HUES6 (cell line): ENCODE data around the gene FLRT1.
"Not testable (repeated sequence)": the region's sequence is repeated elsewhere in the genome, so short reads cannot be mapped to it uniquely, and the experiment has no call there.

Experiments
- H3K27ac ChIP-seq: 2 replicates; pipeline ENCODE4 v1.7.0; 2013; ENCODE audit warnings: low read depth, mild to moderate bottlenecking, low read length, inconsistent platforms
- H3K27me3 ChIP-seq: 2 replicates; pipeline ENCODE4 v1.6.1; 2013; ENCODE audit warnings: low read length; ENCODE audit not compliant: control insufficient read depth, insufficient read depth
- H3K36me3 ChIP-seq: 2 replicates; pipeline ENCODE4 v1.6.1; 2013; ENCODE audit warnings: low read length; ENCODE audit not compliant: control insufficient read depth, insufficient read depth
- H3K4me1 ChIP-seq: 2 replicates; pipeline ENCODE4 v1.6.1; 2013; ENCODE audit warnings: low read length; ENCODE audit not compliant: control insufficient read depth, insufficient read depth
- H3K4me3 ChIP-seq: 2 replicates; pipeline ENCODE4 v1.5.1; 2013; ENCODE audit warnings: low read depth, low read length
- H3K9ac ChIP-seq: one replicate; pipeline ENCODE4 v1.6.1; 2013; ENCODE audit warnings: mild to moderate bottlenecking, low read length
- H3K9me3 ChIP-seq: 2 replicates; pipeline ENCODE4 v1.6.1; 2013; ENCODE audit warnings: low read depth, low read length; ENCODE audit not compliant: control insufficient read depth, insufficient read depth

Gene FLRT1

DNA sequence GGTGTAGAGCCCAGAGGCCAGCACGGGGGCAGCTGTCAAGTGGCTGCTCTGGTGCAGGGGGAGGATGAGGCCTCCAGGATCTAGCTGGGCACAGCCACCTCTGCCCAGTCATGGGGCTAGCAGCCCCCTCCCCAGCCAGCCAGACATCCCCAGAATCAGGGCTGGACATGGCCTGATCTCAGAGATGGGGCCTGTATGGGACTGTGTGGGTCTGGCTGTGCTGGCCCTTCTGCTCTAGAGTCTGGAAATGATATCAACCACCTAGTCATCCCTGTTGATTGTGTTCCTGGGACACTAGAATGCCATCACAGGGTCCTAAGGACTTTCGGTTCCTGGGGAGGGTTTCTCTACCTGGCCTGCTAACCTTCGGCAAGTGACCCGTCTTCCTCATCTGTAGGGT, 2.8 kb downstream of the FLRT1 start:
- H3K27me3 ChIP-seq = peaks cover 94% of the 10 kb centered on the region
- H3K4me3 ChIP-seq = no peak overlapping the region
- no peaks in the 10 kb centered on the region for H3K36me3 ChIP-seq
- H3K4me1 ChIP-seq = peaks cover 13% of the 10 kb centered on the region
- no peaks in the 10 kb centered on the region for H3K9me3 ChIP-seq
- no peak overlapping the region for H3K27ac ChIP-seq
- no peak overlapping the region for H3K9ac ChIP-seq

DNA sequence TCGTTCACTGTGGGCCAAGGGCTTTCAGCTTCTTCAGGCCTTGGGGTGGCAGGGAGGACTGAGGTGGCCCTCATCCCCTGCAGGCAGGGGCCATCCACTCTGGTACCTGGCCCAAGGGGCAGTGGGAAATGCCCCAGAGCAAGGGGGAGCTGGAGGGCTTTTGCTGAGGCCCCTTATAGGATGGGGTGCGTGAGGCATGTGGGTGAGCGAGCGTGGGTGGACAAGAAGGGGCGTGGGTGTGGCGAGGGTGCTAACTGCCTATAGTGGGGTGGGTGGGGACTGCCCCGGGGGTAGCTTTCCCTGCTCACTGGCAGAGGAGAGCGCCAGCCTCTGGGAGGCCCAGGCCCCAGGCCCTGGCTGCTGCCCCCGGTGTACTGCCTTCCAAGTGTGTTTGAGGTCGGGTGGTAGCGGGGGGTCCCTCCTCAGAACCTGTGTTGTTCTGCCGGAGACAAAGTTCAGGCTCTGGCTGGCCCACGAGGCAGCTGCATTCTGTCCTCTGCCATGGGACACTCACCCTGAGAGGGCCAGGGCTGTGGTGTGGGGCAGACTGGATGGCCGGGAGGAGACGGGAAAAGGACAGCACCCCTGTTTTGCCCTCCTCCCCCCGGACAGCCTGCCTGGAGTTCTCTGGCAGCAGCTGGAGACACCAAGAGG, 3.4 kb downstream of the FLRT1 start:
- H3K4me3 ChIP-seq = no peak overlapping the region
- H3K27ac ChIP-seq = no peak overlapping the region
- no peaks in the 10 kb centered on the region for H3K9me3 ChIP-seq
- H3K27me3 ChIP-seq = peaks cover 93% of the 10 kb centered on the region
- no peaks in the 10 kb centered on the region for H3K36me3 ChIP-seq
- peaks cover 13% of the 10 kb centered on the region for H3K4me1 ChIP-seq
- no peak overlapping the region for H3K9ac ChIP-seq

DNA sequence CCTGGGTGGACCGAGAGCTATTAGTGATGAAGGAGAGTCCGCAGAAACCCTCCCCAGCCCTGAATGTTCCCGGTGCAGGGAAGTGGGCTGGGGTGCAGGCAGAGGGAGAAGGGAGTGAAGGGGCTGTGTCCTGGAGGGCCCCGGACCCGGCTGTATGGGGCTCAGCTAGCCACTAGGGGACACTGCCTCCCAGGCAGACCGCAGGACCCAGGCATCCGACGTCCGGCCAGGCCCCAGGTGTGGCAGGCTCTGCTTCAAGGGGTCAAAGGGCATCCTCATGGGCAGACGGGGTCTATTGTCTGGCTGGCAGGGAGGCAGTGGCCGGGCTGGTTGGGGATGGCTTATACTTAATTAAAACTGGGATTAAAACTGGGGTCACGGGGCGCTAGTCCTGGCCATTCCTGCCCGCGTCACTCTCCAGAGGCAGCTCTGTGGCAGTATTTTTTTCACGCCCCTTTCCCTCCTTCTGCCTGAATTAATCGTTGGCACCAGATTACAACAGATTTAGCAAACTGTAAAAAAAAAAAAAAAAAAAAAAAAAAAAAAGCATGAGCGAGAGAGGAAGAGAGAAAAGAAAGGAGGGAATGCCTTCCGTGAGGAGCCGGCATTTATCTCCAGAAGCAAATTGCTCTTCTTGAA, 5.1 kb downstream of the FLRT1 start:
- Histone ChIP-seq H3K4me1 (peaks cover 6% of the 10 kb centered on the region), H3K27me3 (peaks cover 97% of the 10 kb centered on the region), H3K4me3 (no peak overlapping the region), H3K9me3 (no peaks in the 10 kb centered on the region), H3K9ac (no peak overlapping the region), H3K27ac (no peak overlapping the region), H3K36me3 (no peaks in the 10 kb centered on the region)

DNA sequence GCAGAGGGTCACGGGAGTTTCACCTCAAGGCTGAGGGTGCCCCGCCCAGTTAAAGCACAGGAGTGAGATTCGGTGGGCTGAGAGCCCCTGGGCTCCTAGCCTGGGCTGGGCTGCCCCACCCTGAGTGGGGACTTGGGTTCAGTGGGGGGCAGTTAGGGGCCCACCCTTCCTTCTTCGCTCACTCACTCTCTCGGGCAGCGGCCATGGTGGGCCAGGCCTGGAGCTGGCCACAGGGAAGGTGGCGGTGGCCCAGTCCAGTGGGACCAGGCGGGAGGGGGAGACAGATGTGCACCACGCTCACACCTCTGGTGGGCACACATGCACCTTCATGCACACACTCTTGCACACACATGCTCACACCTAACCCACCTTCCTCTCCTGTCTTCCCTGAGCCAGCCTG, 6.1 kb downstream of the FLRT1 start:
- peaks cover 5% of the 10 kb centered on the region for H3K4me1 ChIP-seq
- no peaks in the 10 kb centered on the region for H3K36me3 ChIP-seq
- no peak overlapping the region for H3K9ac ChIP-seq
- H3K27me3 ChIP-seq = peaks cover 97% of the 10 kb centered on the region
- H3K4me3 ChIP-seq = no peak overlapping the region
- no peaks in the 10 kb centered on the region for H3K9me3 ChIP-seq
- H3K27ac ChIP-seq = no peak overlapping the region

- Histone ChIP-seq H3K36me3 (no peaks in the 10 kb centered on the region), H3K27ac (no peak overlapping the region), H3K4me3 (no peak overlapping the region), H3K9ac (no peak overlapping the region), H3K9me3 (no peaks in the 10 kb centered on the region), H3K27me3 (peaks cover 97% of the 10 kb centered on the region), H3K4me1 (peaks cover under 1% of the 10 kb centered on the region; the same call in 1 of the 2 replicates)
Observed at GRCh38 chr11:64042301-64042700, 6.6 kb downstream of the FLRT1 start.

DNA sequence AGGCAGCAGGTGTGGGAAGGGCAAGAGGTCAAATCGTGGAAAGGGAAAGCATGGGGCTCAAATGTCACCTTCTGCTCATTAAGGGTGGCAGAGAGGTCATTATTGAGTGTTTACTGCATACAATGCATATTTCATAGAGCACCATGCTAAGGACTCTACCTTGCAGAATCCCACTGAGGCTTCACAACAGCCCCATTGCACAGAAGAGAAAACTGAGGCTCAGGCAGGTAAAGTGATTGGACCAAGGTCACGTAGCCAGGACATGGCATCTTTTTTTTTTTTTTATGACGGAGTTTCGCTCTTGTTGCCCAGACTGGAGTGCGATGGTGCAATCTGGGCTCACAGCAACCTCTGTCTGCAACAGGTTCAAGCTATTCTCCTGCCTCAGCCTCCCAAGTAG, 7.8 kb downstream of the FLRT1 start:
- H3K4me1 ChIP-seq = no peaks in the 10 kb centered on the region; the same call in 1 of the 2 replicates
- no peaks in the 10 kb centered on the region for H3K9me3 ChIP-seq
- H3K4me3 ChIP-seq = no peak overlapping the region
- H3K9ac ChIP-seq = no peak overlapping the region
- no peak overlapping the region for H3K27ac ChIP-seq
- H3K36me3 ChIP-seq = no peaks in the 10 kb centered on the region
- peaks cover 94% of the 10 kb centered on the region for H3K27me3 ChIP-seq

DNA sequence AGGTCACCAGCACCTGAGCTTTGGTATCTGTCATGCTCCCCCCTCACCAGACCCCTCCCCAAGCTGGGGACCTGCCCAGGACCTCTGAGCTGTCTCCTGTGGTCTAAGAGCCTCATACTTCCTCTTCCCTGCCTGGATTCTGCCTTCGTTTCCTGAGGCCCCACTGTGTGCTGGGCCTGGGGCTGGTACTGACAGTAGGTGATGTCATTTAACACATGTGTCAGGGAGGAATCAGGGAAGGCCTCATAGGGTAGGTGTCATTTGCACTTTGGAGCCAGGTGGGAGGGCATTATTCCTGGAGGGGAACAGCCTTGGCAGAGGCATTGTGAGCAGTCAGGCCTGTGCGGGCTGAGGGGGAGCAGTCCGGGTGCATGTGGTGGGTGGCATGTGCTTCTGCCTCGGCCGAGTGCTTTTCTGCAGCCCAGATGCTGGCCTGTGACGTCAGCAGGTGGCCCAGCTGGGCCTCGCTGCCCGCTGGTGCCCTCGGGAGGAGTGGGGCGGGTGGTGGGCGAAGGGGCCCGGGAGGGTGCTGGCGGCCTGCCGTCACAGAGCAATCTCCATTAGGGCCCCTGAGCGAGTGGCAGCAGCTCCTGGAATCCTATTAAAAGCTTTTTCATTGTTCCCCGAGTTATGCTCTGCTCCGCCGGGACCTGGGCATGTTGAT, 9.1 kb downstream of the FLRT1 start:
- Histone ChIP-seq H3K27ac (no peak overlapping the region), H3K27me3 (peaks cover 92% of the 10 kb centered on the region)

GRCh38 chr11:64045700-64046099, 10.0 kb downstream of the FLRT1 start:
- H3K4me1 ChIP-seq = no peaks in the 10 kb centered on the region; the same call in 1 of the 2 replicates
- H3K9me3 ChIP-seq = no peaks in the 10 kb centered on the region
- H3K27ac ChIP-seq = no peak overlapping the region
- no peak overlapping the region for H3K4me3 ChIP-seq
- no peak overlapping the region for H3K9ac ChIP-seq
- H3K27me3 ChIP-seq = peaks cover 89% of the 10 kb centered on the region
- H3K36me3 ChIP-seq = no peaks in the 10 kb centered on the region

More for the DNA sequence above, 9.1 kb downstream of the FLRT1 start:
- Histone ChIP-seq H3K36me3 (no peaks in the 10 kb centered on the region), H3K4me1 (no peaks in the 10 kb centered on the region; the same call in 1 of the 2 replicates), H3K9ac (no peak overlapping the region), H3K4me3 (no peak overlapping the region), H3K9me3 (no peaks in the 10 kb centered on the region)

- H3K9ac ChIP-seq, H3K36me3 ChIP-seq, H3K4me3 ChIP-seq, H3K9me3 ChIP-seq, H3K27ac ChIP-seq, H3K4me1 ChIP-seq: not testable (repeated sequence)
- peaks cover 85% of the 10 kb centered on the region for H3K27me3 ChIP-seq
Observed at GRCh38 chr11:64047373-64047772, 11.6 kb downstream of the FLRT1 start.

DNA sequence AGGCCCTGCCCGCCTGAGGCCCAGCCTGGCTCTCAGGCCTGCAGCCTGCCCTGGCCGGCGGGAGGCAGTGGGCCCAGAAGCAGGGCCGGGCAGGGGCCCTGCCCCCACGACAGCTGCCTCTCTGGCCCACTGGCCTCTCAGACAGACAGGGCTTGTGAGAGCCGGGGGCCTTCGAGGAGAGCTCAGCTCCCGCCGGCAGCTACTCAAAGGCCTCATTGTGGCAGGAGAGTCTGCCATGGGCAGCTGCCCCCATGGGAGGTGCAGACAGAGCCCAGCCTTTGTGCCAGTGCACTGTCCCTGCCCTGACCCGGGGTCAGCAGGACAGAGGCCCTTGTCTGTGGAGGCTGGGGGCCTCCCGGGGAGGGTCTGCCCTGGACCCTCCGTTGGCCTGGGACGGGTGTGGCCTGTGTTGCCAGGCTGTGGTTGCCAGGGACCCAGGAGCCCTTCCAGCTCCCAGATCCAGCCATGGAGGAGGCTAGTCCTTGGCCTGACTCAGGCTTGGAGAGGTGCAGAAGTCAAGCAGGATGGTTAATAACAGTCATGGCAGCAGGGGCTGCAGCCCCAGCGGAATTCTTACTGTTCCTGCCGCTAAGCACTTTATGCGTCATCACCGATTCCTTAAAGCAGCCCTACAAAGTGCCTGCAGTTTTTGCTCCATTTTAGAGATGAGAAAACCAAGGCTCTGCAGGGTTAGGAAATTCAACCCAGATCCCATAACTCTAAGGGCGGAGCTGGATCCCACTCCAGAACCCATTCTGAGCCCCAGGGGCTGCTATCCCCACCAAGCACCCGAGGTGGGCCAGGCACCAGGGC, 12.5 kb downstream of the FLRT1 start:
- H3K27me3 ChIP-seq = peaks cover 83% of the 10 kb centered on the region
- no peak overlapping the region for H3K9ac ChIP-seq
- peaks cover 11% of the 10 kb centered on the region for H3K4me1 ChIP-seq
- no peak overlapping the region for H3K27ac ChIP-seq
- H3K9me3 ChIP-seq = no peaks in the 10 kb centered on the region
- H3K4me3 ChIP-seq = no peak overlapping the region
- no peaks in the 10 kb centered on the region for H3K36me3 ChIP-seq
